Measurements from ENCODE around the gene DLG1.

DNA sequence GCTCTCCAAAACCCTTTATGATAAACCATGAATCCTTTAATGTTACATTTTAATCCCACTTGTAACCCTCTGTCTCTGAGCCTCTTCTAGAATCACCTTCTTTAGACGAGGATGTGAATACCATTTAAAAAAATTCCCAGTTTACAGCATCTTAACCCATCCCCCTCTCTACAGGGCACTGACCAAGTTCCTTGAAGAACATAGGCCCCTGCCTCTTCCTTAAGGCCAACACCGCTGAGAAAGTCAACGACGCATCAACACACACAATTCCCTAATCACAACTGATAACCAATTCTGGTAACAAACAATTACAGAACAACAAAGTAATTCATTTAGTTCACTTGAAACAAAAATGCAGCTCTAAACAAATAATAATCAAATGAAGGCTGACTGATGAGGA, 130.3 kb downstream of the DLG1 start:
- TF ChIP-seq, protein P1, sequence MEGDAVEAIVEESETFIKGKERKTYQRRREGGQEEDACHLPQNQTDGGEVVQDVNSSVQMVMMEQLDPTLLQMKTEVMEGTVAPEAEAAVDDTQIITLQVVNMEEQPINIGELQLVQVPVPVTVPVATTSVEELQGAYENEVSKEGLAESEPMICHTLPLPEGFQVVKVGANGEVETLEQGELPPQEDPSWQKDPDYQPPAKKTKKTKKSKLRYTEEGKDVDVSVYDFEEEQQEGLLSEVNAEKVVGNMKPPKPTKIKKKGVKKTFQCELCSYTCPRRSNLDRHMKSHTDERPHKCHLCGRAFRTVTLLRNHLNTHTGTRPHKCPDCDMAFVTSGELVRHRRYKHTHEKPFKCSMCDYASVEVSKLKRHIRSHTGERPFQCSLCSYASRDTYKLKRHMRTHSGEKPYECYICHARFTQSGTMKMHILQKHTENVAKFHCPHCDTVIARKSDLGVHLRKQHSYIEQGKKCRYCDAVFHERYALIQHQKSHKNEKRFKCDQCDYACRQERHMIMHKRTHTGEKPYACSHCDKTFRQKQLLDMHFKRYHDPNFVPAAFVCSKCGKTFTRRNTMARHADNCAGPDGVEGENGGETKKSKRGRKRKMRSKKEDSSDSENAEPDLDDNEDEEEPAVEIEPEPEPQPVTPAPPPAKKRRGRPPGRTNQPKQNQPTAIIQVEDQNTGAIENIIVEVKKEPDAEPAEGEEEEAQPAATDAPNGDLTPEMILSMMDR (IDR thresholded peaks at IDR 0.05), result no peak
- TF ChIP-seq POLR2A (IDR thresholded peaks at IDR 0.05), result no peak
